Breast epithelium (tissue), 3 donors: Measurements from ENCODE around the gene MSH5.

Experiments used
- CTCF ChIP-seq, 3 donors: fragments of 450-650 bp; IDR thresholded peaks; one replicate each; pipeline ENCODE4 v1.5.1; 2016 to 2017; ENCODE audit warnings: antibody characterized with exemption in 3 of 3, mild to moderate bottlenecking in 3 of 3, moderate library complexity in 3 of 3
- POLR2A ChIP-seq: fragments of 450-650 bp; IDR thresholded peaks from one replicate; pipeline ENCODE4 v1.6.1; 2016; ENCODE audit warnings: antibody characterized with exemption, mild to moderate bottlenecking, moderate library complexity
- POLR2AphosphoS5 ChIP-seq, 3 donors: sonication (generic); formaldehyde crosslinking; IDR thresholded peaks; one replicate each; pipeline ENCODE4 v1.6.1; 2017; ENCODE audit warnings: antibody characterized with exemption in 3 of 3

GRCh38 chr6:31691078-31691463 lies 48.7 kb upstream of the MSH5 start:
- TF ChIP-seq CTCF (IDR thresholded peaks at IDR 0.05) (no peak), POLR2A (no peak), POLR2AphosphoS5 (IDR thresholded peaks at IDR 0.05) (no peak)
